Adrenal gland (tissue), 12 donors: Measurements from ENCODE around the gene TMEM11. TPM values are rescaled to one million over a fixed set of nuclear protein-coding genes. Genes with fewer than 3 reads are reported as not detected.
"Not testable (repeated sequence)": the region's sequence is repeated elsewhere in the genome, so short reads cannot be mapped to it uniquely, and the experiment has no call there.

Source experiments
- DNase-seq, 7 donors: peaks; one replicate each; pipeline ENCODE4 v3.0.0-alpha.2; 2019 to 2020
- H3K27ac ChIP-seq, 5 donors: fragments of 200-600 bp; sonication (generic) in 4 of 5; 1 replicate in 3 of 5; 2 replicates in 2 of 5; pipeline versions ENCODE4 v1.5.1 to v1.8.0; 2016 to 2020; ENCODE audit warnings: mild to moderate bottlenecking in 1 of 5
- H3K27me3 ChIP-seq: fragments of 200-600 bp; 2 replicates; pipeline ENCODE4 v1.8.0; 2021
- H3K36me3 ChIP-seq, 2 donors: fragments of 200-600 bp; replicated peaks in 1 of 2; 1 replicate in 1 of 2; 2 replicates in 1 of 2; pipeline versions ENCODE4 v1.5.1 to v1.8.0; 2018 to 2022
- H3K4me1 ChIP-seq, 2 donors: fragments of 200-600 bp; replicated peaks in 1 of 2; 1 replicate in 1 of 2; 2 replicates in 1 of 2; pipeline versions ENCODE4 v1.5.1 to v1.8.0; 2018 to 2021
- H3K4me3 ChIP-seq, 4 donors: fragments of 200-600 bp; sonication (generic) in 3 of 4; one replicate each; pipeline ENCODE4 v1.5.1; 2016 to 2018
- H3K9me3 ChIP-seq, 3 donors: fragments of 200-600 bp; sonication (generic) in 1 of 3; replicated peaks in 1 of 3; 1 replicate in 2 of 3; 2 replicates in 1 of 3; pipeline versions ENCODE4 v1.5.1 to v1.8.0; 2016 to 2021
- CTCF ChIP-seq, 6 experiments: fragments of 450-650 bp in 4 of 6; fragments of 200-600 bp in 2 of 6; sonication (generic) in 1 of 6; IDR thresholded peaks; 1 replicate in 5 of 6; 2 replicates in 1 of 6; pipeline versions ENCODE4 v1.5.1 to v1.8.0; 2016 to 2021; ENCODE audit warnings: antibody characterized with exemption in 6 of 6, mild to moderate bottlenecking in 2 of 6, moderate library complexity in 1 of 6
- POLR2A ChIP-seq, 2 donors: fragments of 450-650 bp; IDR thresholded peaks; one replicate each; pipeline ENCODE4 v1.6.1; 2017; ENCODE audit warnings: antibody characterized with exemption in 2 of 2, mild to moderate bottlenecking in 2 of 2, moderate library complexity in 1 of 2
- WGBS, 4 donors: extraction: QIAGEN DNeasy Blood & Tissue Kit in 2 of 4; methylation state at CpG; one replicate each; pipeline versions ENCODE4 v1.1.5 to v1.1.7; 2013 to 2017; 5-methylcytosine and 5-hydroxymethylcytosine counted together
- intact Hi-C, 2 donors: fragments of 100-400 bp; cut with DNase I; formaldehyde crosslinking; loops; one replicate each; pipeline versions ENCODE4 v1.14.1 to v1.15.0; 2022 to 2023
- polyA plus RNA-seq, 3 donors: library from polyadenylated mRNA; stranded (reverse); fragments of 200-250 nt in 2 of 3; fragments of 350-450 nt in 1 of 3; fragmentation: Illumina TruSeq in 1 of 3; extraction: RNeasy Lipid Tissue Mini Kit (QIAGEN cat#74804) in 1 of 3; gene quantifications; one replicate each; pipeline ENCODE4 v1.2.3, GENCODE V29; 2013 to 2014
- total RNA-seq, 9 donors: library from RNA; depleted of rRNA in 4 of 9; stranded (reverse); fragments of >200 nt in 4 of 9; fragments of 120-200 nt in 1 of 9; fragmentation: NEBNext Ultra II Directional in 1 of 9; extraction: Animal tissue kit (Norgen Biotek cat#: 25700) in 1 of 9; gene quantifications; one replicate each; pipeline versions ENCODE4 v1.1.0 to v1.2.4, GENCODE V29; 2013 to 2023
- donor health status: healthy with polysubstance abuse.
- donor health status: Bipolar disorder and iron deficiency.
- donor health status: DM: yes; HTN: yes; CAD: no.
- donor health status: DM: no; HTN: no; CAD: no.
- donor health status: DM: no; HTN: no; CAD: no.
- donor health status: DM: yes; HTN: yes; CAD: no.

TMEM11 gene
- total and polyA plus RNA-seq, 12 donors: 12.4 to 75.8 (median 25.4) TPM

GRCh38 chr17:21194226-21194625, 19.7 kb downstream of the TMEM11 start:
- Histone ChIP-seq H3K27ac (peak overlapping the region in 2 of 5 donors; percentile 0 to 43), H3K27me3 (no peaks in the 10 kb centered on the region), H3K4me1 (peaks cover 0 to 24% of the 10 kb centered on the region in 2 donors), H3K36me3 (peaks cover 0 to 18% of the 10 kb centered on the region in 2 donors), H3K4me3 (no peak overlapping the region), H3K9me3 (no peaks in the 10 kb centered on the region)
- intact Hi-C loops: no loop called here
- TF ChIP-seq CTCF (IDR thresholded peaks at IDR 0.05): no peak
- no peak for TF ChIP-seq POLR2A (IDR thresholded peaks at IDR 0.05)
- 32 to 48% (median 44%) methylated on average over 6 to 8 of the region's 8 CpGs for WGBS, 4 donors
- DNase-seq: peak in 2 of 7 donors; percentile 13 to 43

GRCh38 chr17:21193031-21193430, 20.9 kb downstream of the TMEM11 start:
- Histone ChIP-seq H3K36me3 (peaks cover 0 to 12% of the 10 kb centered on the region in 2 donors), H3K4me3 (no peak overlapping the region), H3K27me3 (no peaks in the 10 kb centered on the region), H3K4me1 (peaks cover 0 to 24% of the 10 kb centered on the region in 2 donors), H3K27ac (no peak overlapping the region), H3K9me3 (no peaks in the 10 kb centered on the region)
- intact Hi-C loops: no loop called here
- TF ChIP-seq POLR2A (IDR thresholded peaks at IDR 0.05) (no peak), CTCF (IDR thresholded peaks at IDR 0.05) (no peak)
- WGBS, 4 donors: 76 to 82% (median 78%) methylated on average over 5 of the region's 5 CpGs
- DNase-seq: no peak

- H3K27me3 ChIP-seq, H3K9me3 ChIP-seq, DNase-seq, H3K4me3 ChIP-seq, H3K36me3 ChIP-seq, intact Hi-C loops, H3K27ac ChIP-seq: not testable (repeated sequence)
- H3K4me1 ChIP-seq: peaks cover 0 to 24% of the 10 kb centered on the region in 2 donors
- WGBS, 4 donors: 93 to 97% (median 95%) methylated on average over 7 of the region's 7 CpGs
These were observed 21.5 kb downstream of the TMEM11 start for GRCh38 chr17:21192414-21192813.

- DNase-seq: peak in 2 of 7 donors; percentile 16 to 74
- no peak for TF ChIP-seq POLR2A (IDR thresholded peaks at IDR 0.05)
- TF ChIP-seq CTCF (IDR thresholded peaks at IDR 0.05): no peak
- Histone ChIP-seq H3K27ac (peak overlapping the region in 1 of 5 donors; percentile 58), H3K4me3 (no peak overlapping the region), H3K36me3 (no peaks in the 10 kb centered on the region), H3K27me3 (no peaks in the 10 kb centered on the region), H3K9me3 (no peaks in the 10 kb centered on the region), H3K4me1 (peaks cover 0 to 24% of the 10 kb centered on the region in 2 donors)
- 36 to 66% (median 54%) methylated on average over 2 of the region's 2 CpGs for WGBS, 4 donors
- intact Hi-C loops: no loop called here
These were observed 22.3 kb downstream of the TMEM11 start for GRCh38 chr17:21191698-21192097.

- Histone ChIP-seq H3K9me3 (no peaks in the 10 kb centered on the region), H3K27me3 (no peaks in the 10 kb centered on the region), H3K27ac (peak overlapping the region in 1 of 5 donors; percentile 11), H3K36me3 (peaks cover 0 to 4% of the 10 kb centered on the region in 2 donors), H3K4me1 (peaks cover 0 to 24% of the 10 kb centered on the region in 2 donors), H3K4me3 (no peak overlapping the region)
- intact Hi-C loops: no loop called here
- no peak for TF ChIP-seq POLR2A (IDR thresholded peaks at IDR 0.05)
- no peak for TF ChIP-seq CTCF (IDR thresholded peaks at IDR 0.05)
- 93 to 95% (median 94%) methylated on average over 6 of the region's 6 CpGs for WGBS, 4 donors
- no peak for DNase-seq
These were observed 23.9 kb downstream of the TMEM11 start for GRCh38 chr17:21190078-21190477.
